OCI-LY7 (cell line): ENCODE results near the gene SLCO2B1. TPM values are rescaled to one million over a fixed set of nuclear protein-coding genes. Genes with fewer than 3 reads are reported as not detected.

Source experiments
- BruUV-seq: library from RNA; stranded (reverse); fragments of 400-500 nt; replicated peaks from 2 replicates; lab custom pipeline; 2021; lab: Mats Ljungman, UMichigan
- CTCF ChIA-PET: fragments of 300-600 bp; sonication (Branson Sonifier 250); formaldehyde crosslinking; loops from one replicate; lab custom pipeline; 2022; ENCODE audit warnings: antibody characterized with exemption; ENCODE audit not compliant: unreplicated experiment; lab: Charles Lee
- POLR2A ChIA-PET: fragments of 300-600 bp; sonication (Branson Sonifier 250); formaldehyde crosslinking; loops from one replicate; lab custom pipeline; 2022; ENCODE audit warnings: antibody characterized with exemption; lab: Charles Lee
- DNase-seq: peaks from one replicate; pipeline ENCODE4 v3.0.0-alpha.2; 2015; ENCODE audit warnings: low spot score
- H2AFZ ChIP-seq: fragments of 200-600 bp; sonication (generic), shearing (Covaris generic); 2 replicates; pipeline ENCODE4 v1.6.1; 2014; ENCODE audit warnings: mild to moderate bottlenecking, antibody characterized with exemption, low read length, moderate library complexity
- H3K27ac ChIP-seq: fragments of 200-600 bp; sonication (generic); 2 replicates; pipeline ENCODE4 v1.5.1; 2014; ENCODE audit warnings: mixed run types, low read depth, mild to moderate bottlenecking, moderate library complexity, low read length, inconsistent platforms; ENCODE audit not compliant: poor library complexity, severe bottlenecking
- H3K36me3 ChIP-seq: fragments of 200-600 bp; sonication (generic); 2 replicates; pipeline ENCODE4 v1.6.1; 2014; ENCODE audit warnings: mild to moderate bottlenecking, antibody characterized with exemption, low read length, moderate library complexity, mixed read lengths; ENCODE audit not compliant: insufficient read depth
- H3K4me1 ChIP-seq: fragments of 200-600 bp; sonication (generic); 2 replicates; pipeline ENCODE4 v1.5.1; 2014; ENCODE audit warnings: mild to moderate bottlenecking, low read length; ENCODE audit not compliant: insufficient read depth, poor library complexity, severe bottlenecking
- H3K4me2 ChIP-seq: fragments of 200-600 bp; sonication (generic); 2 replicates; pipeline ENCODE4 v1.6.1; 2014; ENCODE audit warnings: mild to moderate bottlenecking, low read length
- H3K4me3 ChIP-seq: fragments of 200-600 bp; sonication (generic); 2 replicates; pipeline ENCODE4 v1.5.1; 2014; ENCODE audit warnings: mild to moderate bottlenecking, low read depth, low read length; ENCODE audit not compliant: poor library complexity, severe bottlenecking
- H3K79me2 ChIP-seq: fragments of 200-600 bp; sonication (generic); 2 replicates; pipeline ENCODE4 v1.6.1; 2016; ENCODE audit warnings: low read depth, mild to moderate bottlenecking, low read length, moderate library complexity, mixed read lengths; ENCODE audit not compliant: insufficient read depth
- H3K9me2 ChIP-seq: fragments of 200-600 bp; sonication (generic); 2 replicates; pipeline ENCODE4 v1.6.1; 2016; ENCODE audit warnings: mild to moderate bottlenecking, low read length, mixed read lengths; ENCODE audit not compliant: insufficient read depth
- H3K9me3 ChIP-seq: fragments of 200-600 bp; sonication (generic); 2 replicates; pipeline ENCODE4 v1.6.1; 2014; ENCODE audit warnings: mild to moderate bottlenecking, mixed run types, low read length, mixed read lengths
- H4K20me1 ChIP-seq: fragments of 200-600 bp; sonication (generic); 2 replicates; pipeline ENCODE4 v1.6.1; 2014; ENCODE audit warnings: mild to moderate bottlenecking, antibody characterized with exemption, low read length, moderate library complexity, mixed read lengths; ENCODE audit not compliant: insufficient read depth
- EZH2phosphoT487 ChIP-seq: fragments of 200-600 bp; sonication (generic); IDR thresholded peaks from 2 replicates; pipeline ENCODE4 v1.6.1; 2018; ENCODE audit warnings: low read depth, borderline replicate concordance, mild to moderate bottlenecking, mixed run types, antibody characterized with exemption, low read length, moderate library complexity, mixed read lengths
- intact Hi-C: fragments of 100-400 bp; cut with micrococcal nuclease; formaldehyde crosslinking; loops from one replicate; pipeline ENCODE4 v1.10.0; 2022; ENCODE audit not compliant: unreplicated experiment
- total RNA-seq, 2 experiments: library from RNA; depleted of rRNA in 1 of 2; stranded (reverse); fragments of >200 nt in 1 of 2; shearing (Covaris generic) in 1 of 2; gene quantifications; 2 replicates each; pipeline ENCODE4 v1.2.3, GENCODE V29; 2014 to 2022
- TF ChIP-seq, protein P1 (sequence below): fragments of 200-600 bp; sonication (generic); conservative IDR thresholded peaks from 2 replicates; pipeline ENCODE4 v1.5.1; 2014; ENCODE audit warnings: mild to moderate bottlenecking, antibody characterized with exemption, low read length, moderate library complexity, mixed read lengths

The SLCO2B1 gene
- total RNA-seq, 2 experiments from 2014 or later, result 0.03 TPM; not detected in 1

GRCh38 chr11:75159151-75159953, 8.4 kb downstream of the SLCO2B1 start:
- no peaks in the 10 kb centered on the region for H3K9me2 ChIP-seq
- intact Hi-C loops, result no loop called here
- H3K79me2 ChIP-seq, result no peaks in the 10 kb centered on the region
- no TSS peak for BruUV-seq
- no peak for DNase-seq
- POLR2A ChIA-PET, result no interaction called here
- H3K4me1 ChIP-seq, result no peaks in the 10 kb centered on the region
- H3K27ac ChIP-seq, result no peak overlapping the region
- H3K4me2 ChIP-seq, result no peak overlapping the region
- no peaks in the 10 kb centered on the region for H4K20me1 ChIP-seq
- no peak overlapping the region for H3K4me3 ChIP-seq
- H2AFZ ChIP-seq, result no peak overlapping the region
- CTCF ChIA-PET, result no interaction called here
- H3K9me3 ChIP-seq, result no peaks in the 10 kb centered on the region
- no peaks in the 10 kb centered on the region for H3K36me3 ChIP-seq
- no peak for TF ChIP-seq EZH2phosphoT487
- TF ChIP-seq, protein P1, sequence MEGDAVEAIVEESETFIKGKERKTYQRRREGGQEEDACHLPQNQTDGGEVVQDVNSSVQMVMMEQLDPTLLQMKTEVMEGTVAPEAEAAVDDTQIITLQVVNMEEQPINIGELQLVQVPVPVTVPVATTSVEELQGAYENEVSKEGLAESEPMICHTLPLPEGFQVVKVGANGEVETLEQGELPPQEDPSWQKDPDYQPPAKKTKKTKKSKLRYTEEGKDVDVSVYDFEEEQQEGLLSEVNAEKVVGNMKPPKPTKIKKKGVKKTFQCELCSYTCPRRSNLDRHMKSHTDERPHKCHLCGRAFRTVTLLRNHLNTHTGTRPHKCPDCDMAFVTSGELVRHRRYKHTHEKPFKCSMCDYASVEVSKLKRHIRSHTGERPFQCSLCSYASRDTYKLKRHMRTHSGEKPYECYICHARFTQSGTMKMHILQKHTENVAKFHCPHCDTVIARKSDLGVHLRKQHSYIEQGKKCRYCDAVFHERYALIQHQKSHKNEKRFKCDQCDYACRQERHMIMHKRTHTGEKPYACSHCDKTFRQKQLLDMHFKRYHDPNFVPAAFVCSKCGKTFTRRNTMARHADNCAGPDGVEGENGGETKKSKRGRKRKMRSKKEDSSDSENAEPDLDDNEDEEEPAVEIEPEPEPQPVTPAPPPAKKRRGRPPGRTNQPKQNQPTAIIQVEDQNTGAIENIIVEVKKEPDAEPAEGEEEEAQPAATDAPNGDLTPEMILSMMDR, result no peak

DNA sequence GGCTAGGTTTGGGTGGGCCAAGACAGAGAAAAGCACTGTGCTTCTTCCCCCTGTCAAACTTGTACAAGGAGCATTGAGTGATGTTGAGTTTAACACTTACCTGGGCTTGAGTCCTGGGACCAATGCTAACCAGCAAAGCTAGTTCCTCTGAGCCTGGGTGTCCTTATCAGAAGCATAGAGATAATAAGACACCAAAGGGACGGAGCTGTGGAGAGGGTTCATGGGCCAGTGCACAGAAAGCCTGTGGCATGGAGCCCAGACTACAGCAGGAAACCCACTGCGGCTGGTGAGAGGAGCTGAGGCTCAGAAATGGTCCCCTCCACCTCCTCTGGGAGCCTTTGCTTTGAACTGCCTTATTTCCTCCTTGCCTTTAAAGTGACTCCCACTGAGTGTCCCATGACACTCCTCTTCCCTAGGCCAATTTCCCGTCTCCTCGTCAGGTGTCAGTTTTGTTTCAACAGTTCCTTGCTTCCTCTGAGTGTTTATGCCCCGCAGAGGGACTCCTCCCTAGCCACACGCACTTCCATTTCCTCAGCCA, 9.4 kb downstream of the SLCO2B1 start:
- Histone ChIP-seq H3K27ac (no peak overlapping the region), H2AFZ (no peak overlapping the region), H3K9me3 (no peaks in the 10 kb centered on the region), H3K36me3 (no peaks in the 10 kb centered on the region), H3K9me2 (no peaks in the 10 kb centered on the region), H3K4me2 (no peak overlapping the region), H4K20me1 (no peaks in the 10 kb centered on the region), H3K79me2 (no peaks in the 10 kb centered on the region), H3K4me3 (no peak overlapping the region), H3K4me1 (no peaks in the 10 kb centered on the region)
- BruUV-seq, result no TSS peak
- intact Hi-C loops, result no loop called here
- no peak for DNase-seq
- ChIA-PET POLR2A (no interaction called here), CTCF (no interaction called here)
- TF ChIP-seq, protein P1, result no peak
- TF ChIP-seq EZH2phosphoT487, result no peak

- Histone ChIP-seq H2AFZ (no peak overlapping the region), H3K4me1 (no peaks in the 10 kb centered on the region), H3K27ac (no peak overlapping the region), H3K36me3 (no peaks in the 10 kb centered on the region), H4K20me1 (no peaks in the 10 kb centered on the region), H3K79me2 (no peaks in the 10 kb centered on the region), H3K4me2 (no peak overlapping the region), H3K9me3 (no peaks in the 10 kb centered on the region), H3K9me2 (no peaks in the 10 kb centered on the region), H3K4me3 (no peak overlapping the region)
- intact Hi-C loops, result no loop called here
- TF ChIP-seq EZH2phosphoT487, result no peak
- TF ChIP-seq, protein P1, result no peak
- ChIA-PET POLR2A (no interaction called here), CTCF (no interaction called here)
- BruUV-seq, result no TSS peak
- DNase-seq, result no peak
Measured at GRCh38 chr11:75160880-75161279, 10.0 kb downstream of the SLCO2B1 start.
